Smooth muscle cell (in vitro differentiated cells): ENCODE measurements around the gene EFEMP2. TPM values are rescaled to one million over a fixed set of nuclear protein-coding genes. Genes with fewer than 3 reads are reported as not detected.
A peak's percentile ranks its signal among the peaks of the same experiment; 100 is the strongest.

Experiments
- DNase-seq: peaks from one replicate; lab custom pipeline; 2025; ENCODE audit not compliant: unreplicated experiment; lab: John Stamatoyannopoulos, UW
- H2AFZ ChIP-seq: fragments of 200-600 bp; sonication (generic); 2 replicates; pipeline ENCODE4 v1.6.0; 2016; ENCODE audit warnings: antibody characterized with exemption, low read depth, mild to moderate bottlenecking
- H3F3A ChIP-seq: fragments of 200-600 bp; sonication (generic); 2 replicates; pipeline ENCODE4 v1.6.0; 2017; ENCODE audit warnings: antibody characterized with exemption, low read depth
- H3K27ac ChIP-seq: fragments of 200-600 bp; sonication (generic); 2 replicates; pipeline ENCODE4 v1.5.1; 2016; ENCODE audit warnings: low read depth, mild to moderate bottlenecking
- H3K27me3 ChIP-seq: fragments of 200-600 bp; sonication (generic); 2 replicates; pipeline ENCODE4 v1.6.1; 2016; ENCODE audit warnings: low read depth, mild to moderate bottlenecking
- H3K36me3 ChIP-seq: fragments of 200-600 bp; sonication (generic); 2 replicates; pipeline ENCODE4 v1.5.1; 2016; ENCODE audit warnings: low read depth
- H3K4me1 ChIP-seq: fragments of 200-600 bp; sonication (generic); 2 replicates; pipeline ENCODE4 v1.5.1; 2016; ENCODE audit warnings: low read depth
- H3K4me2 ChIP-seq: fragments of 200-600 bp; sonication (generic); 2 replicates; pipeline ENCODE4 v1.6.0; 2016; ENCODE audit warnings: mild to moderate bottlenecking
- H3K4me3 ChIP-seq: fragments of 200-600 bp; sonication (generic); 2 replicates; pipeline ENCODE4 v1.5.1; 2016; ENCODE audit warnings: mild to moderate bottlenecking
- H3K79me2 ChIP-seq: fragments of 200-600 bp; sonication (generic); 2 replicates; pipeline ENCODE4 v1.6.0; 2016; ENCODE audit warnings: low read depth, mild to moderate bottlenecking
- H3K9ac ChIP-seq: fragments of 200-600 bp; sonication (generic); 2 replicates; pipeline ENCODE4 v1.6.0; 2016; ENCODE audit warnings: low read depth
- H3K9me3 ChIP-seq: fragments of 200-600 bp; sonication (generic); replicated peaks from 2 replicates; pipeline ENCODE4 v1.5.1; 2016; ENCODE audit warnings: low read depth
- H4K20me1 ChIP-seq: fragments of 200-600 bp; sonication (generic); 2 replicates; pipeline ENCODE4 v1.6.0; 2016; ENCODE audit warnings: low read depth
- WGBS: methylation state at CpG from one replicate; pipeline ENCODE4 v1.1.7; 2016; ENCODE audit warnings: low lambda C conversion rate; 5-methylcytosine and 5-hydroxymethylcytosine counted together
- polyA plus RNA-seq: library from polyadenylated mRNA; unstranded; fragments of >200 nt; fragmentation: Nextera tagmentation; extraction: Ambion mirVana; gene quantifications from 2 replicates; pipeline ENCODE4 v1.2.1, GENCODE V29; 2016
- total RNA-seq: library from RNA; depleted of rRNA; stranded (reverse); fragments of >200 nt; gene quantifications from 2 replicates; pipeline ENCODE4 v1.2.3, GENCODE V29; 2014
- TF ChIP-seq, protein P1 (sequence below): fragments of 200-600 bp; sonication (generic); IDR thresholded peaks from 2 replicates; pipeline ENCODE4 v1.5.1; 2017; ENCODE audit warnings: borderline replicate concordance, mild to moderate bottlenecking, antibody characterized with exemption; ENCODE audit not compliant: insufficient read depth, poor library complexity, severe bottlenecking

EFEMP2 gene
- total and polyA plus RNA-seq, 2 experiments from 2014 or later: 99.7 to 362 TPM

GRCh38 chr11:65911682-65912568 is 39.3 kb upstream of the EFEMP2 start:
- H4K20me1 ChIP-seq: no peaks in the 10 kb centered on the region
- H3F3A ChIP-seq: peaks cover 10% of the 10 kb centered on the region
- peak overlapping the region; percentile 37 for H3K27ac ChIP-seq
- H3K9ac ChIP-seq: no peak overlapping the region
- H3K9me3 ChIP-seq: no peaks in the 10 kb centered on the region
- TF ChIP-seq, protein P1, sequence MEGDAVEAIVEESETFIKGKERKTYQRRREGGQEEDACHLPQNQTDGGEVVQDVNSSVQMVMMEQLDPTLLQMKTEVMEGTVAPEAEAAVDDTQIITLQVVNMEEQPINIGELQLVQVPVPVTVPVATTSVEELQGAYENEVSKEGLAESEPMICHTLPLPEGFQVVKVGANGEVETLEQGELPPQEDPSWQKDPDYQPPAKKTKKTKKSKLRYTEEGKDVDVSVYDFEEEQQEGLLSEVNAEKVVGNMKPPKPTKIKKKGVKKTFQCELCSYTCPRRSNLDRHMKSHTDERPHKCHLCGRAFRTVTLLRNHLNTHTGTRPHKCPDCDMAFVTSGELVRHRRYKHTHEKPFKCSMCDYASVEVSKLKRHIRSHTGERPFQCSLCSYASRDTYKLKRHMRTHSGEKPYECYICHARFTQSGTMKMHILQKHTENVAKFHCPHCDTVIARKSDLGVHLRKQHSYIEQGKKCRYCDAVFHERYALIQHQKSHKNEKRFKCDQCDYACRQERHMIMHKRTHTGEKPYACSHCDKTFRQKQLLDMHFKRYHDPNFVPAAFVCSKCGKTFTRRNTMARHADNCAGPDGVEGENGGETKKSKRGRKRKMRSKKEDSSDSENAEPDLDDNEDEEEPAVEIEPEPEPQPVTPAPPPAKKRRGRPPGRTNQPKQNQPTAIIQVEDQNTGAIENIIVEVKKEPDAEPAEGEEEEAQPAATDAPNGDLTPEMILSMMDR: peak; percentile 11
- no peaks in the 10 kb centered on the region for H3K4me1 ChIP-seq
- peaks cover 4% of the 10 kb centered on the region for H3K79me2 ChIP-seq
- WGBS: 41% methylated on average over 14 of the region's 14 CpGs
- DNase-seq: no peak
- no peaks in the 10 kb centered on the region for H3K27me3 ChIP-seq
- H2AFZ ChIP-seq: no peak overlapping the region
- no peaks in the 10 kb centered on the region for H3K36me3 ChIP-seq
- H3K4me2 ChIP-seq: peak overlapping the region; percentile 15
- no peak overlapping the region for H3K4me3 ChIP-seq

GRCh38 chr11:65907878-65908277 is 35.3 kb upstream of the EFEMP2 start:
- DNase-seq: no peak
- WGBS: 77% methylated on average over 6 of the region's 6 CpGs
- Histone ChIP-seq H3K4me2 (no peak overlapping the region), H3K27me3 (no peaks in the 10 kb centered on the region), H3K36me3 (no peaks in the 10 kb centered on the region), H3K4me3 (no peak overlapping the region), H3F3A (no peaks in the 10 kb centered on the region), H3K79me2 (no peaks in the 10 kb centered on the region), H4K20me1 (no peaks in the 10 kb centered on the region), H3K4me1 (peaks cover 7% of the 10 kb centered on the region), H3K27ac (no peak overlapping the region), H2AFZ (no peak overlapping the region), H3K9ac (no peak overlapping the region), H3K9me3 (no peaks in the 10 kb centered on the region)
- TF ChIP-seq, protein P1: no peak

DNA sequence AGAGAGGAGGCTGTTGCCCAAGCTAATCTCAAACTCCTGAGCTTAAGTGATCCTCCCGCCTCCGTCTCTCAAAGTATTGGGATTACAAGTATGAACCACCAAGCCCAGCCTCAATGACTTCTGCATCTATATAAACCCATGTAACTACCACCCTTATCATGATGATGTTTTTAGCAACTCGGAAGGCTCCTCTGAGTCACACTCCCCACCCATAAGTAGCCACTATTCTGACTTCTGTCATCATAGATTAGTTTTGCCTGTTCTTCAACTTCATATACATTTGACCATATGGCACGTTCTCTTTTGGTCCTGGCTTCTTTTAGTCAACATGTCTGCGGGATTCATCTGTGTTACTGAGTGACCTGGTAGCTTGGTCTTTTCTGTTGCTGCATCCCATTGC is 34.0 kb upstream of the EFEMP2 start:
- Histone ChIP-seq H3K4me1 (peaks cover 17% of the 10 kb centered on the region), H4K20me1 (no peaks in the 10 kb centered on the region), H3K4me3 (no peak overlapping the region), H3F3A (peaks cover 8% of the 10 kb centered on the region), H3K4me2 (no peak overlapping the region), H2AFZ (no peak overlapping the region), H3K27ac (no peak overlapping the region), H3K36me3 (no peaks in the 10 kb centered on the region), H3K79me2 (no peaks in the 10 kb centered on the region), H3K9ac (no peak overlapping the region), H3K27me3 (no peaks in the 10 kb centered on the region), H3K9me3 (no peaks in the 10 kb centered on the region)
- no peak for DNase-seq
- WGBS: 43% methylated on average over 5 of the region's 5 CpGs
- TF ChIP-seq, protein P1: no peak
